ENCODE measurements around the gene MTA3. TPM values are rescaled to one million over a fixed set of nuclear protein-coding genes. Genes with fewer than 3 reads are reported as not detected.

The MTA3 gene
- total and polyA plus RNA-seq, 2 donors (not counting 1 experiment from before 2014, with no cell fraction given): 13.4 to 33.2 TPM

DNA sequence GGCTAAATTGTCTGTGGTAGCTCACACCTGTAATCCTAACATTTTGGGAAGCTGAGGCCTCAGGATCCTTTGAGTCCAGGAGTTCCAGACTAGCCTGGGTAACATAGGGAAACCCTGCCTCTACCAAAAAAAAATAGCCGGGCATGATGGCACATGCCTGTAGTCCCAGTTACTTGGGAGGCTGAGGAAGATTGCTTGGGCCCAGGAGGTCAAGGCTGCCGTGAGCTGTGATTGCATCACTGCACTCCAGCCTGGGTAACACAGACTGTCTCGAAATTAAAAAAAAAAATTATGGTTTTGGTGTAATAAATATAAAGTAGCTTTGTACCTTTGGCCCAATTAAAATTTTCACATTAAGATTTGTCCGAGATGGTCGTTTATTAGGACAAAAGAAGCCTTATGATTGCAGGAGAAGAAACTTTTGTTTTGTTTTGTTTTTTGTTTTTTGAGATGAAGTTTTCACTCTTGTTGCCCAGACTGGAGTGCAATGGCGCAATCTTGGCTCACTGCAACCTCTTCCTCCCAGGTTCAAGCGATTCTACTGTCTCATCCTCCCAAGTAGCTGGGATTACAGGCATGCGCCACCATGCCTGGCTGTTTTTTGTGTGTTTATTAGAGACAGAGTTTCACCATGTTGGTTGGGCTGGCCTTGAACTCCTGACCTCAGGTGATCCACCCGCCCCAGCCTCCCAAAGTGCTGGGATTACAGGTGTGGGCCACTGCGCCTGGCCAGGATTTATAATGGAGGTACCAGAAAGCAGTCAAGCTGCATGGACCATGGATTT lies 4.1 kb downstream of the MTA3 start:
- Histone ChIP-seq H3K27me3 (replicated peaks in 1 of 4; ENCODE audit: control extremely low read depth in 1 of 4, control insufficient read depth in 3 of 4, insufficient read depth in 4 of 4, low read length in 3 of 4) (no peaks in the 10 kb centered on the region), H3K36me3 (replicated peaks in 1 of 2; ENCODE audit: control extremely low read depth in 1 of 2, control insufficient read depth in 1 of 2, extremely low read depth in 1 of 2, insufficient read depth in 2 of 2, low read length in 1 of 2) (peaks cover 0 to 6% of the 10 kb centered on the region in 2 experiments), H2AFZ (ENCODE audit: insufficient read depth, low read depth, low read length, poor library complexity, severe bottlenecking) (no peak overlapping the region), H3K9ac (ENCODE audit: low read length) (no peak overlapping the region), H3K4me1 (ENCODE audit: control insufficient read depth in 2 of 2, insufficient read depth in 2 of 2, low read length in 2 of 2) (peaks cover 17 to 22% of the 10 kb centered on the region in 2 donors), H3K4me2 (replicated peaks; ENCODE audit: low read depth, low read length, poor library complexity, severe bottlenecking) (no peak overlapping the region), H4K20me1 (ENCODE audit: control insufficient read depth, insufficient read depth, low read length, poor library complexity, severe bottlenecking) (no peaks in the 10 kb centered on the region), H3K9me3 (ENCODE audit: control extremely low read depth in 1 of 3, control insufficient read depth in 2 of 3, insufficient read depth in 1 of 3, low read length in 2 of 3) (no peaks in the 10 kb centered on the region), H3K4me3 (ENCODE audit: control extremely low read depth in 1 of 5, extremely low read depth in 1 of 5, insufficient read depth in 1 of 5, low read depth in 2 of 5, low read length in 4 of 5) (no peak overlapping the region), H3K79me2 (ENCODE audit: control insufficient read depth, insufficient read depth, low read length) (no peaks in the 10 kb centered on the region), H3K27ac (ENCODE audit: low read length in 2 of 2) (no peak overlapping the region)
- H3K4me1 Mint-ChIP-seq: peaks cover 26% of the 10 kb centered on the region
- no peaks in the 10 kb centered on the region for H3K9me3 Mint-ChIP-seq (ENCODE audit: insufficient read depth)
- H3K27ac Mint-ChIP-seq: no peak overlapping the region
- ChIA-PET CTCF (interaction anchor here (0.7 to 1.1 kb wide), 2 partner anchors 82 to 91 kb away, joined by 3 read pairs; no protein-coding TSS in a partner anchor), POLR2A (no interaction called here)
- intact Hi-C loops (cut with micrococcal nuclease): no loop called here
- no peak for DNase-seq
- TF ChIP-seq, protein P1, sequence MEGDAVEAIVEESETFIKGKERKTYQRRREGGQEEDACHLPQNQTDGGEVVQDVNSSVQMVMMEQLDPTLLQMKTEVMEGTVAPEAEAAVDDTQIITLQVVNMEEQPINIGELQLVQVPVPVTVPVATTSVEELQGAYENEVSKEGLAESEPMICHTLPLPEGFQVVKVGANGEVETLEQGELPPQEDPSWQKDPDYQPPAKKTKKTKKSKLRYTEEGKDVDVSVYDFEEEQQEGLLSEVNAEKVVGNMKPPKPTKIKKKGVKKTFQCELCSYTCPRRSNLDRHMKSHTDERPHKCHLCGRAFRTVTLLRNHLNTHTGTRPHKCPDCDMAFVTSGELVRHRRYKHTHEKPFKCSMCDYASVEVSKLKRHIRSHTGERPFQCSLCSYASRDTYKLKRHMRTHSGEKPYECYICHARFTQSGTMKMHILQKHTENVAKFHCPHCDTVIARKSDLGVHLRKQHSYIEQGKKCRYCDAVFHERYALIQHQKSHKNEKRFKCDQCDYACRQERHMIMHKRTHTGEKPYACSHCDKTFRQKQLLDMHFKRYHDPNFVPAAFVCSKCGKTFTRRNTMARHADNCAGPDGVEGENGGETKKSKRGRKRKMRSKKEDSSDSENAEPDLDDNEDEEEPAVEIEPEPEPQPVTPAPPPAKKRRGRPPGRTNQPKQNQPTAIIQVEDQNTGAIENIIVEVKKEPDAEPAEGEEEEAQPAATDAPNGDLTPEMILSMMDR (IDR thresholded peaks at IDR 0.05): no peak
- no peak for TF ChIP-seq EZH2 (IDR thresholded peaks at IDR 0.05; ENCODE audit: borderline replicate concordance, insufficient read depth, low read depth, low read length, poor library complexity, severe bottlenecking)
- H3K4me3 Mint-ChIP-seq: no peak overlapping the region
- no peaks in the 10 kb centered on the region for H3K27me3 Mint-ChIP-seq
- no peak for ATAC-seq (ENCODE audit: low read depth)
- 98% methylated on average over 5 of the region's 10 CpGs for WGBS (ENCODE audit: insufficient coverage)

DNA sequence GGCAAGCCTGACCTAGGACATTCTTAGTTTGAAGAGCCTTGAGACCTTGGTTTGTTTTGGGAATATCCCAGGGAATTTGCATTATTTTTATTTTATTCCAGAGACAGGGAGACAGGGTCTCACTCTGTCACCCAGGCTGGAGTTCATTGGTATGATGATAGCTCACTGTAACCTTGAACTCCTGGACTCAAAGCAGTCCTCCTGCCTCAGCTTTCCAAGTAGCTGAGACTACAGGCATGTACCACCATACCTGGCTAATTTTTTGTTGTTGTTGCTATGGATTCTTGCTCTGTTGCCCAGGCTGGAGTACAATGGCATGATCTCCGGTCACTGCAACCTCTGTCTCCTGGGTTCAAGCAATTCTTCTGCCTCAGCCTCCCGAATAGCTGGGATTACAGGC lies 4.8 kb downstream of the MTA3 start:
- Histone ChIP-seq H3K4me2 (replicated peaks; ENCODE audit: low read depth, low read length, poor library complexity, severe bottlenecking) (no peak overlapping the region), H3K27me3 (replicated peaks in 1 of 4; ENCODE audit: control extremely low read depth in 1 of 4, control insufficient read depth in 3 of 4, insufficient read depth in 4 of 4, low read length in 3 of 4) (no peaks in the 10 kb centered on the region), H3K36me3 (replicated peaks in 1 of 2; ENCODE audit: control extremely low read depth in 1 of 2, control insufficient read depth in 1 of 2, extremely low read depth in 1 of 2, insufficient read depth in 2 of 2, low read length in 1 of 2) (peaks cover 0 to 6% of the 10 kb centered on the region in 2 experiments), H4K20me1 (ENCODE audit: control insufficient read depth, insufficient read depth, low read length, poor library complexity, severe bottlenecking) (no peaks in the 10 kb centered on the region), H3K9me3 (ENCODE audit: control extremely low read depth in 1 of 3, control insufficient read depth in 2 of 3, insufficient read depth in 1 of 3, low read length in 2 of 3) (no peaks in the 10 kb centered on the region), H3K9ac (ENCODE audit: low read length) (no peak overlapping the region), H3K79me2 (ENCODE audit: control insufficient read depth, insufficient read depth, low read length) (no peaks in the 10 kb centered on the region), H3K27ac (ENCODE audit: low read length in 2 of 2) (no peak overlapping the region), H3K4me3 (ENCODE audit: control extremely low read depth in 1 of 5, extremely low read depth in 1 of 5, insufficient read depth in 1 of 5, low read depth in 2 of 5, low read length in 4 of 5) (no peak overlapping the region), H3K4me1 (ENCODE audit: control insufficient read depth in 2 of 2, insufficient read depth in 2 of 2, low read length in 2 of 2) (peaks cover 10 to 16% of the 10 kb centered on the region in 2 donors), H2AFZ (ENCODE audit: insufficient read depth, low read depth, low read length, poor library complexity, severe bottlenecking) (no peak overlapping the region)
- ATAC-seq (ENCODE audit: low read depth) (no peak), DNase-seq (no peak)
- intact Hi-C loops (cut with micrococcal nuclease): no loop called here
- WGBS (ENCODE audit: insufficient coverage): 100% methylated on average over 1 of the region's 2 CpGs
- TF ChIP-seq EZH2 (IDR thresholded peaks at IDR 0.05; ENCODE audit: borderline replicate concordance, insufficient read depth, low read depth, low read length, poor library complexity, severe bottlenecking): no peak
- TF ChIP-seq, protein P1 (IDR thresholded peaks at IDR 0.05): no peak
- H3K4me3 Mint-ChIP-seq: no peak overlapping the region
- ChIA-PET POLR2A (no interaction called here), CTCF (interaction anchor here (0.7 to 1.1 kb wide), 2 partner anchors 82 to 90 kb away, joined by 3 read pairs; no protein-coding TSS in a partner anchor)
- no peaks in the 10 kb centered on the region for H3K27me3 Mint-ChIP-seq
- H3K4me1 Mint-ChIP-seq: peaks cover 20% of the 10 kb centered on the region
- no peak overlapping the region for H3K27ac Mint-ChIP-seq
- no peaks in the 10 kb centered on the region for H3K9me3 Mint-ChIP-seq (ENCODE audit: insufficient read depth)

All from B cell (primary cell).